Caki2 (cell line): ENCODE data around the gene CEP164. TPM values are rescaled to one million over a fixed set of nuclear protein-coding genes. Genes with fewer than 3 reads are reported as not detected.

Experiments used
- DNase-seq: peaks from one replicate; pipeline ENCODE4 v3.0.0-alpha.2; 2015; ENCODE audit warnings: low read depth
- in situ Hi-C: cut with HindIII; loops from 2 replicates; pipeline ENCODE4 v1.10.0; 2016; ENCODE audit warnings: low sequenced_read_pairs, low pct_unique_long_range_greater_than_20kb, mixed read lengths
- total RNA-seq: library from RNA; depleted of rRNA; stranded (reverse); fragments of >200 nt; shearing (Covaris generic); gene quantifications from 2 replicates; pipeline ENCODE4 v1.2.3, GENCODE V29; 2014; ENCODE audit warnings: low replicate concordance

The CEP164 gene
- total RNA-seq, 1 experiment from 2014 or later, result 7.9 TPM

DNA sequence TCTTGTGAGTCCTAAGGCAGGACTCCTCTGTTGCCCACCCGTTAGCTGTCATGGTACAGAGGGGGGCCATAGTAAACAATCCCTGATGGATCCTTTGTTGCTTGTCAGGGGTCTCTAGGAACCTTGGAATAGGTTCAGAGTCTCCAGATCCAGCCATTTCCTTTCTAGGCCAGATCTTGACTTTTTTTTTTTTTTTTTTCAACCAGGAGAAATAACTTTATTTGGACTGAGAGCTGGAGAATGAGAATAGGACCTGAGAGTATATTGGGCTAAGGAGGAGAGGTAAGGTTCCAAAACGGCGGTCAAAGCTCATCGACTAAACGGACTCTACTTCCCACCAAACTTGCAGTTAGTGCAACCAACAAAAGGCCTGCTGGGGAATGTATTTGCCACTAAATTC lies 7.7 kb downstream of the CEP164 start:
- DNase-seq, result no peak
- in situ Hi-C loops, result no loop called here

- in situ Hi-C loops, result no loop called here
- no peak for DNase-seq
Observed at GRCh38 chr11:117337076-117337475, 9.4 kb downstream of the CEP164 start.

- in situ Hi-C loops, result no loop called here
- no peak for DNase-seq
Observed at GRCh38 chr11:117345039-117345438, 17.4 kb downstream of the CEP164 start.

GRCh38 chr11:117354550-117354949 lies 26.9 kb downstream of the CEP164 start:
- DNase-seq, result no peak
- in situ Hi-C loops, result no loop called here

GRCh38 chr11:117356126-117356890 lies 28.7 kb downstream of the CEP164 start:
- in situ Hi-C loops, result no loop called here
- DNase-seq, result no peak

GRCh38 chr11:117361432-117361831 lies 33.8 kb downstream of the CEP164 start:
- in situ Hi-C loops, result no loop called here
- DNase-seq, result no peak

- in situ Hi-C loops, result no loop called here
- no peak for DNase-seq
Observed at GRCh38 chr11:117366248-117366647, 38.6 kb downstream of the CEP164 start.

DNA sequence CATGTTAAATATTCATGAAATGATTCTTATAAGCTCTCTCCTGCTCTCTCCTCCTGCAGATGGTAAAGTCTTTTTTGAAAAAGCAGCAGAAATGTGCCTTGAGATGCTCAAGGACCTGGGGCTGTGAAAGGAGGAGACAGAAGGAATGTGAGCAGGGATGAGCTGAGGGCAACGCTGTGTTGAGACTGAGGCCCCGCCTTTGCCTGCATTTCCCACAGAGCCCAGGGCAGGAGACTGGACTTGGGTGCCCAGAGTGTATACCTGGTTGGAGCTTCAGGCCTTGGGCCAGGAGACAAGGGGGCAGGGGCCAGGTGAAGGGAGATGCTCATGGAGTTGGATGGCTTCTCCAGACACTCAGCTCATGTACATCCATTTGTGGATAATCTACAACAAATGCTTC lies 39.2 kb downstream of the CEP164 start:
- in situ Hi-C loops, result no loop called here
- DNase-seq, result no peak

GRCh38 chr11:117369534-117369933 lies 41.9 kb downstream of the CEP164 start:
- DNase-seq, result no peak
- in situ Hi-C loops, result no loop called here

- no peak for DNase-seq
- in situ Hi-C loops, result no loop called here
Observed at GRCh38 chr11:117371453-117371852, 43.8 kb downstream of the CEP164 start.

- in situ Hi-C loops, result no loop called here
- DNase-seq, result no peak
Observed at GRCh38 chr11:117374316-117375055, 46.8 kb downstream of the CEP164 start.

DNA sequence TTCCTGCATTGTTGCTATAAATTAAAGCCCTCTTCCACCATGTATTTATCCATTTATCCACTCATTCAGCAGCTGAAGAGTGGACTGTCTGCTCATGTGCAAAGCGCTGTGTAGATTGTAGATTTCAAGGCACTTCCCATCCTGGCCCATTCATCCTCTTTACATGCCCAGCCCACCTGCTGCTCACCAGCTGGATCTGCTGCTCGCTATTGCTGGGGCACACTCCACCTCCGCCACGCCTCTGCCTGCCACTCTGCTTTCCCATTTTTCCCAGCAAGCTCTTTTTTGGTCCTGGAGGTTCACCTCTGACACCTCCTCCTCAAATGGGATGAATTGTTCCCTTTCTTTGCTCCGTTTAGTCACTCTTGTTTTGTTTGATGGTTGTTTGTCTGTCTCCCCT lies 48.3 kb downstream of the CEP164 start:
- in situ Hi-C loops, result no loop called here
- no peak for DNase-seq

DNA sequence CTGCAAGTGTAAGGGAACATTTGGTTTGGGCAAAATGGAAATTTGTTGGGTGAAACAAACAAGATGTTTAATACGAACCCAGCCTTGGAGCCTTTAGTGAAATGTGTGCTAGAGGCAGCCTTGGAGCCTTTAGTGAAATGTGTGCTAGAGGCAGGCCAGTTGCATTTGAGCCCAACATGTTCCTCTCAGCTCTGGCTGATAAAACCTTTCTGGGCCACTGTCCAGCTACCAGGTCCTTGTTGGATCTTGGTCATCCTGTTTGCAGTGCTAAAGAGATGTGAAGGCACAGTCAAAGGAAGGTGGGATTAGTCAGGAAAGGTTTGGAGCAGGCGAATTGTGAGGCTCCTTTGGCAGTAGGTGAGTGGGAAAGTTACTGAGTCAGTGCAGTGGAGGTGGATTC lies 48.9 kb downstream of the CEP164 start:
- DNase-seq, result no peak
- in situ Hi-C loops, result no loop called here

- no peak for DNase-seq
- in situ Hi-C loops, result no loop called here
Observed at GRCh38 chr11:117378976-117379865, 51.6 kb downstream of the CEP164 start.

DNA sequence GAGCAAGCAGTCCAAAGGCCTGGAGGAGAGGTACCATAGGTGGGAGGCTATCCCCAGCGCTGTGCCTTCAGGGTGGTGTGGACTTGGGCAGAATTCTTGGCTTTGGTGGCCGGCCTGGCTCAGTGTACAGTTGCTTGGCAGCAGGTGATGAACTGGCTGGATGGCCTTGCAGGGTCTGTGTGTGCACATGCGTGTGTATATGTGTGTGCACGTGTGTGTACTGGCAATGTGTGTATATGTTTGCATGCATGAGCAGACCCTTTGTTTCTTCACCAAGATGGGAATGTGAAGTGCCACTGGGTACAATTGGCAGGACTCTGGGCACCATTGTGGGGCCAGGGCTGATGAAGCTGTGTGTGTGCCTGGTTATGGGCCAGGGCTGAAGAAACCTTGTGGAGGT lies 53.0 kb downstream of the CEP164 start:
- DNase-seq, result no peak
- in situ Hi-C loops, result no loop called here

GRCh38 chr11:117381481-117382387 lies 54.1 kb downstream of the CEP164 start:
- DNase-seq, result no peak
- in situ Hi-C loops, result no loop called here

- in situ Hi-C loops, result no loop called here
- DNase-seq, result no peak
Observed at GRCh38 chr11:117382746-117383145, 55.1 kb downstream of the CEP164 start.

GRCh38 chr11:117384045-117384444 lies 56.4 kb downstream of the CEP164 start:
- DNase-seq, result peak; percentile 44
- in situ Hi-C loops, result no loop called here
